ENCODE data around the gene XIRP1. TPM values are rescaled to one million over a fixed set of nuclear protein-coding genes. Genes with fewer than 3 reads are reported as not detected.

The XIRP1 gene
- total RNA-seq (2014; rRNA removed; shearing (Covaris generic)) = not detected in 2 replicates

GRCh38 chr3:39192490-39193092 is at the start of gene XIRP1:
TSS of gene XIRP1 (minus strand) at chr3:39192595. CDS start at chr3:39189445, 3,150 bp downstream.

Small RNA genes within 50 kb of the gene (small RNA-seq; reads per million reads assigned to genes)
- not detected for gene RF00017

Other genes starting within 250 kb of the XIRP1 start
- gene SCN11A, start 140.7 kb downstream of the XIRP1 start, total RNA-seq (2014; rRNA removed; shearing (Covaris generic)) = not detected in 2 replicates
- 28.4 and 28.7 TPM in 2 replicates for gene WDR48, start 140.6 kb downstream of the XIRP1 start, total RNA-seq (2014; rRNA removed; shearing (Covaris generic))
- 33.9 and 44.1 TPM in 2 replicates for gene GORASP1, start 85.0 kb downstream of the XIRP1 start, total RNA-seq (2014; rRNA removed; shearing (Covaris generic))
- 2.6 and 3.9 TPM in 2 replicates for gene TTC21A, start 84.9 kb downstream of the XIRP1 start, total RNA-seq (2014; rRNA removed; shearing (Covaris generic))
- gene CSRNP1, start 39.0 kb downstream of the XIRP1 start, total RNA-seq (2014; rRNA removed; shearing (Covaris generic)) = 51.4 and 61.8 TPM in 2 replicates
- not detected in 2 replicates for gene CX3CR1, start 87.4 kb upstream of the XIRP1 start, total RNA-seq (2014; rRNA removed; shearing (Covaris generic))
- not detected in 2 replicates for gene CCR8, start 137.1 kb upstream of the XIRP1 start, total RNA-seq (2014; rRNA removed; shearing (Covaris generic))
- gene SLC25A38, start 190.8 kb upstream of the XIRP1 start, total RNA-seq (2014; rRNA removed; shearing (Covaris generic)) = 28.7 and 31.1 TPM in 2 replicates
- 2,957 and 3,011 TPM in 2 replicates for gene RPSA, start 214.1 kb upstream of the XIRP1 start, total RNA-seq (2014; rRNA removed; shearing (Covaris generic))

Data from A375 (cell line).